ENCODE results near the gene SOD3. TPM values are rescaled to one million over a fixed set of nuclear protein-coding genes. Genes with fewer than 3 reads are reported as not detected.

The SOD3 gene
- total RNA-seq, 6 experiments from 2014 or later: 13.9 to 18.5 (median 16.9) TPM

DNA sequence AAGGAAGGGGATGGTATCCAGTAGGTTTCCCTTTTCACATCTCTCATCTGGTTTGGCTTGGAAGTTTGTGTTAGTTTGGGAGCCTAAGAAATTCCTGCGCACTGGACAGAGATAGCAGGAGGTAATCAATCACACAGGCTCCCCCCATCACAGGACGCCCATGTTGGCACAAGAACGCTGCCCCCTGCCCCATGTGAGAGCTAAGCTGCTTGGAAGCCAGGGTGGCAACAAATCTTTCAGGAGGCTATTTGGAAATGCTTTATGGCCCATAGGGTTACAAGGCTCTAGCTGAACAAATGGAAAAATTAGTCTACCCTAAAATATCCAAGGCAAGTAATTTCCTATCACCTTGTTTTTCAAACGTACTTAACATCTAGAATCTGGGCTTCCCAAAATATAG lies 54.0 kb downstream of the SOD3 start:
- TF ChIP-seq, protein P1, sequence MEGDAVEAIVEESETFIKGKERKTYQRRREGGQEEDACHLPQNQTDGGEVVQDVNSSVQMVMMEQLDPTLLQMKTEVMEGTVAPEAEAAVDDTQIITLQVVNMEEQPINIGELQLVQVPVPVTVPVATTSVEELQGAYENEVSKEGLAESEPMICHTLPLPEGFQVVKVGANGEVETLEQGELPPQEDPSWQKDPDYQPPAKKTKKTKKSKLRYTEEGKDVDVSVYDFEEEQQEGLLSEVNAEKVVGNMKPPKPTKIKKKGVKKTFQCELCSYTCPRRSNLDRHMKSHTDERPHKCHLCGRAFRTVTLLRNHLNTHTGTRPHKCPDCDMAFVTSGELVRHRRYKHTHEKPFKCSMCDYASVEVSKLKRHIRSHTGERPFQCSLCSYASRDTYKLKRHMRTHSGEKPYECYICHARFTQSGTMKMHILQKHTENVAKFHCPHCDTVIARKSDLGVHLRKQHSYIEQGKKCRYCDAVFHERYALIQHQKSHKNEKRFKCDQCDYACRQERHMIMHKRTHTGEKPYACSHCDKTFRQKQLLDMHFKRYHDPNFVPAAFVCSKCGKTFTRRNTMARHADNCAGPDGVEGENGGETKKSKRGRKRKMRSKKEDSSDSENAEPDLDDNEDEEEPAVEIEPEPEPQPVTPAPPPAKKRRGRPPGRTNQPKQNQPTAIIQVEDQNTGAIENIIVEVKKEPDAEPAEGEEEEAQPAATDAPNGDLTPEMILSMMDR (IDR thresholded peaks at IDR 0.05): no peak
- DNase-seq: no peak
- Mint-ChIP-seq H3K36me3 (ENCODE audit: low read depth) (no peaks in the 10 kb centered on the region), H3K27ac (peak overlapping the region; percentile 85), H3K4me3 (0 out of 2 replicates have a peak overlapping the region, but pooled peaks have one; percentile 49), H3K27me3 (ENCODE audit: insufficient read depth) (no peaks in the 10 kb centered on the region; the same call in 1 of the 2 replicates), H3K9me3 (no peaks in the 10 kb centered on the region), H3K4me1 (ENCODE audit: low read depth) (peaks cover 55% of the 10 kb centered on the region)

DNA sequence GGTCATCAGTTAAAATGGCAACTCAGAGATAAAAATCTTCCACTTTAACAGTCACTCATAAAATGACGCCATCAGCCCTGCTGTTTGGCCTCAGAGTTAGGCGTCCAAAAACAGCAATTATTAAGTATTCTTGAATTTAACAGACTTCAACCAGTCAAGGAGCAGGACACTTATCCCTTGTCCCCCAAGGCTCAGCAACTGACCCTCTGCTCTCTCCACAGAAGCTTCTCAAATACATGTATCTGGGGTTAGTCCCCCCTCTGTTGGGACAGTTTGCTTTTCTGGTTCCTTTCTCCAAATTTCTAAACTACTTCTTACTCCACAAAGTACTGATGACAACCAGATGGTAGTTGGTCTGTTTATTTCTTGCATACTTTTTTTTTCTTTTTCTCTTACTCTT lies 54.4 kb downstream of the SOD3 start:
- Mint-ChIP-seq H3K9me3 (no peaks in the 10 kb centered on the region), H3K36me3 (ENCODE audit: low read depth) (peaks cover 1% of the 10 kb centered on the region; the same call in 1 of the 2 replicates), H3K4me3 (peak overlapping the region; percentile 49), H3K27ac (peak overlapping the region; percentile 85), H3K27me3 (ENCODE audit: insufficient read depth) (no peaks in the 10 kb centered on the region; the same call in 1 of the 2 replicates), H3K4me1 (ENCODE audit: low read depth) (peaks cover 57% of the 10 kb centered on the region)
- peak; percentile 30 for DNase-seq
- TF ChIP-seq, protein P1 (IDR thresholded peaks at IDR 0.05): no peak

Other genes with a start within 250 kb of the SOD3 start
- 100 to 1,000 TPM in 5 of 6 experiments, 10 to 100 TPM in 1; 98.9 to 117 (median 110) TPM for gene DHX15, start 211.0 kb upstream of the SOD3 start, total RNA-seq (2021; fragmentation: NEBNext Ultra II Directional; extraction: Animal tissue kit (Norgen Biotek cat#: 25700))
- 10 to 100 TPM; 10.9 to 13.5 (median 12.9) TPM for gene CCDC149, start 117.5 kb downstream of the SOD3 start, total RNA-seq (2021; fragmentation: NEBNext Ultra II Directional; extraction: Animal tissue kit (Norgen Biotek cat#: 25700))
- not detected for gene LGI2, start 235.4 kb downstream of the SOD3 start, total RNA-seq (2021; fragmentation: NEBNext Ultra II Directional; extraction: Animal tissue kit (Norgen Biotek cat#: 25700))

Measured in HFFc6 (cell line).